Tibial nerve (tissue), 4 donors: Measurements from ENCODE around the gene DHX30.

ENCODE experiments used
- EP300 ChIP-seq, 2 donors: sonication (generic); formaldehyde crosslinking; IDR thresholded peaks; one replicate each; pipeline ENCODE4 v1.6.1; 2017; ENCODE audit warnings: antibody characterized with exemption in 2 of 2, mild to moderate bottlenecking in 1 of 2
- TF ChIP-seq, protein P1 (sequence below), 5 experiments: fragments of 200-600 bp in 3 of 5; fragments of 450-650 bp in 2 of 5; sonication (generic) in 3 of 5; IDR thresholded peaks; one replicate each; pipeline ENCODE4 v1.5.1; 2016 to 2019; ENCODE audit warnings: antibody characterized with exemption in 5 of 5, mild to moderate bottlenecking in 3 of 5, moderate library complexity in 2 of 5

DNA sequence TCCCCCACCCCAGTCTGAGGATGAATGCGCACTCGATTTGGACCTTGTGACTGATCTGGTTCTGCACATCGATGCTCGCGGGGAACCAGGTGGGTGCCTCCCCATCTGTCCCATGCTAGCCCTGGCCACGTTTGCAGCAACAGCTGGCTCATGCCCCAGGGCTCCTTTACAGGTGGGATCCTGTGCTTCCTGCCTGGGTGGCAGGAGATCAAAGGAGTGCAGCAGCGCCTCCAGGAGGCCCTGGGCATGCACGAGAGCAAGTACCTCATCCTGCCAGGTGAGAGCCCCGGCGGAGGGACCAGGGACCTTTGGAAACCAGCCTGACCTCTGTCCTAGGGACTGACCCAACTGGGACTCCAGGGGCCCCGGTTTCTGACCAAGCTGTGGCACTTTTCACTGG lies 44.3 kb downstream of the DHX30 start:
- TF ChIP-seq, protein P1, sequence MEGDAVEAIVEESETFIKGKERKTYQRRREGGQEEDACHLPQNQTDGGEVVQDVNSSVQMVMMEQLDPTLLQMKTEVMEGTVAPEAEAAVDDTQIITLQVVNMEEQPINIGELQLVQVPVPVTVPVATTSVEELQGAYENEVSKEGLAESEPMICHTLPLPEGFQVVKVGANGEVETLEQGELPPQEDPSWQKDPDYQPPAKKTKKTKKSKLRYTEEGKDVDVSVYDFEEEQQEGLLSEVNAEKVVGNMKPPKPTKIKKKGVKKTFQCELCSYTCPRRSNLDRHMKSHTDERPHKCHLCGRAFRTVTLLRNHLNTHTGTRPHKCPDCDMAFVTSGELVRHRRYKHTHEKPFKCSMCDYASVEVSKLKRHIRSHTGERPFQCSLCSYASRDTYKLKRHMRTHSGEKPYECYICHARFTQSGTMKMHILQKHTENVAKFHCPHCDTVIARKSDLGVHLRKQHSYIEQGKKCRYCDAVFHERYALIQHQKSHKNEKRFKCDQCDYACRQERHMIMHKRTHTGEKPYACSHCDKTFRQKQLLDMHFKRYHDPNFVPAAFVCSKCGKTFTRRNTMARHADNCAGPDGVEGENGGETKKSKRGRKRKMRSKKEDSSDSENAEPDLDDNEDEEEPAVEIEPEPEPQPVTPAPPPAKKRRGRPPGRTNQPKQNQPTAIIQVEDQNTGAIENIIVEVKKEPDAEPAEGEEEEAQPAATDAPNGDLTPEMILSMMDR (IDR thresholded peaks at IDR 0.05) = no peak
- TF ChIP-seq EP300 (IDR thresholded peaks at IDR 0.05) = no peak
